HG02938 (cell line): ENCODE measurements around the gene RRP1.
"Not testable (repeated sequence)": the region's sequence is repeated elsewhere in the genome, so short reads cannot be mapped to it uniquely, and the experiment has no call there.

ENCODE experiments used
- ATAC-seq: cut with Tn5 transposase; IDR thresholded peaks from one replicate; pipeline ENCODE4 v1.9.1; 2021; ENCODE audit warnings: mild to moderate bottlenecking, moderate library complexity; ENCODE audit not compliant: unreplicated experiment

The RRP1 gene

DNA sequence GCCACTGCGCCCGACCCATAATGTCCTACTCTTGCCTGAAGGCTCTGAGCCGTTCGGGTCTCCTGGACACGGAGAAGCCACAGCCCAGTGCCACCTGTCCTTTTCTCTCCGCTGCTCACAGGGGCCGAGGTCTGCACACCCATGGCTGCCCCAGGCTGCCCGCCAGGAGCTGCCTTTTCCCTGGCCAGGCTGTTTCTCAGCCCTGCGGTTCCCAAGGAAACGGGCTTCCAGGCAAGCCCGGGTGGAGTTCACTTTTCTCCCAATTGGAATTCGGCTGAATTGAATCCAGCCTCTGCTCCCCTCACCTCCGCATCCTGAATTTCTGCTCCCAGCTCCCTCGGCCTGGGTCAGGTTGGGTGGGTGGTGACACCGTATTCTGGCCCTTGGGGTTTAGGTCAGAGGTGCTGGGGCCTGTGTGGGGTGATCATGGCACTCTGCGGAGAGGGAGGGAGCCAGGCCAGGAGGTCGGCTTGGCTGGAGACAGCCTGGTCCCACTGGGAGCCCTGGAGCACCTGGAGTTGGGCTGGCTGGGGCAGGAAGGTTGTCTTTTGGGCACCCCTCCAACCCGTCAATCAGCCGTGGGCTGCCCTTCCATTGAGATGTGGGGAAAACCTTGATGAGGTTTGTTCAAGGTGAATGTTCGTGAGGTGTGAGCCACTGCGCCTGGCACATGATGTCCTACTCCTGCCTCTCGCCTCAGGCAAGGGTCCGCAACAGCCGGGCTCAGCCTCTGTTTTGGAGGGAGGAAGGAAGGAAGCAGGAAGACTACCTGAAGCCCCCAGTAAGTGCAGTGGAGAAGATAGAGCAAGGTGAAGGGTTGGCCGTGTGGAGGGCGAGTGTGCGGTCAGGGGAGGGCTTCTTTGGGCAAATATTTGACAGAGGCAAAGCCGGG, 25.1 kb downstream of the RRP1 start:
- ATAC-seq = no peak

DNA sequence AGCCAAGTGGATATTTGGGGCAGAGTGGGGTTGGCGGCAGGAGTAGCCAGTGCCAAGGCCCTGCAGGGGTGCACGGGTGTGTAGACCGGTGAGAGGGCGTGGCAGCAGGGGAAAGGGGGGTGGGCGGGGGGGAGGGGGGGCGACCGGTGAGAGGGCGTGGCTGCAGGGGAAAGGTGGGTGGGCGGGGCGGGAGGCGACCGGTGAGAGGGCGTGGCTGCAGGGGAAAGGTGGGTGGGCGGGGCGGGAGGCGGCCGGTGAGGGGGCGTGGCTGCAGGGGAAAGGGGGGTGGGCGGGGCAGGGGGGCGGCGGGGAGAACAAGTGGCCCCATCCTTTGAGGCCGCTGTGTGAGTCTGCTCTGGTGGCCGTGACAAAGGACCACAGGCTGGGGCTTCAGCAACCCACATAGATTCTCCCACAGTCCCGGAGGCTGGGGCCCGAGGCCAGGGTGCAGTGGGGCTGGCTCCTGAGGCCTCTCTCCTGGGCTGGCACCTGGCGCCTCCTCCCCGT, 25.8 kb downstream of the RRP1 start:
- ATAC-seq = no peak

DNA sequence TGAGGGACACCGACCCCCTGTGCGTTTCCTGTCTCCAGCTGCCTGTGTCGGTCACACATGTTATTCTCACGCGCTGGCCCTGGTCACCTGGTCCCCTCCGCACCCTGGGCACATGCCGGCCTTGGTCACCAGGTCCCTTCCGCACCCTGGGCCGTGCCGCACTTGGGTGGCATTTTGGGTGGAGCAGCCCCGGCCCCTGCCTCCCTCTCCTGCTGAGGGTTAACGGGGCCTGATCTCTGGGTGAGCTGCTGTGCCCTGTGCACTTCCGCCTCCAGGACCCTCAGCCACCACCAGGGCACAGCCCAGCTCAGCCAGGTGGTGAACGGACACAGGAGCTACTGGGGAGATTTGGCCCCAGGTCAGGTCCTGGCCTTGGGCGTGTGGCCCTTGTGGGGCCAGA, 26.6 kb downstream of the RRP1 start:
- no peak for ATAC-seq

DNA sequence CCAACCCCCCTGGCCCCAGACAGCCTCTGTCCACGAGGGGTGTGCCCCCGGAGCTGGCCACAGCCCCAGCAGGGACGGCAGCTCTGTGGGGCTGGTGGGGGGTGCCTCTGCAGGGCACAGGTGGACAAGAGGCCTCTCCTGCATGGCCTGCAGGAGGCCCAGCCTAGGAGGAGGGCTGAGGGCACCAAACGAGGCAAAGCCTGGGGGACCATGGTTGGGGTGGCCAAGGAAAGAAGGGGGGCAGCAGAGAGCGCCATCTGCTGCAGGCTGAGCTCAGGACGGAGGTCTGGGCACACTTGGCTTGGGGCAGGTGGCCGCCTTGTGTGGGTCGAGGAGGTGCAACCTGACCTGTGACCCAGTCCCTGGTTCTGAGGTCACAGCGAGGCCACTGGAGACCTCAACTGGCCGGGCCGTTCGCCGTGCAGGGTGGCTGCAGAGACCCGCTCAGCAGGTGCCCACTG, 27.3 kb downstream of the RRP1 start:
- ATAC-seq = no peak

DNA sequence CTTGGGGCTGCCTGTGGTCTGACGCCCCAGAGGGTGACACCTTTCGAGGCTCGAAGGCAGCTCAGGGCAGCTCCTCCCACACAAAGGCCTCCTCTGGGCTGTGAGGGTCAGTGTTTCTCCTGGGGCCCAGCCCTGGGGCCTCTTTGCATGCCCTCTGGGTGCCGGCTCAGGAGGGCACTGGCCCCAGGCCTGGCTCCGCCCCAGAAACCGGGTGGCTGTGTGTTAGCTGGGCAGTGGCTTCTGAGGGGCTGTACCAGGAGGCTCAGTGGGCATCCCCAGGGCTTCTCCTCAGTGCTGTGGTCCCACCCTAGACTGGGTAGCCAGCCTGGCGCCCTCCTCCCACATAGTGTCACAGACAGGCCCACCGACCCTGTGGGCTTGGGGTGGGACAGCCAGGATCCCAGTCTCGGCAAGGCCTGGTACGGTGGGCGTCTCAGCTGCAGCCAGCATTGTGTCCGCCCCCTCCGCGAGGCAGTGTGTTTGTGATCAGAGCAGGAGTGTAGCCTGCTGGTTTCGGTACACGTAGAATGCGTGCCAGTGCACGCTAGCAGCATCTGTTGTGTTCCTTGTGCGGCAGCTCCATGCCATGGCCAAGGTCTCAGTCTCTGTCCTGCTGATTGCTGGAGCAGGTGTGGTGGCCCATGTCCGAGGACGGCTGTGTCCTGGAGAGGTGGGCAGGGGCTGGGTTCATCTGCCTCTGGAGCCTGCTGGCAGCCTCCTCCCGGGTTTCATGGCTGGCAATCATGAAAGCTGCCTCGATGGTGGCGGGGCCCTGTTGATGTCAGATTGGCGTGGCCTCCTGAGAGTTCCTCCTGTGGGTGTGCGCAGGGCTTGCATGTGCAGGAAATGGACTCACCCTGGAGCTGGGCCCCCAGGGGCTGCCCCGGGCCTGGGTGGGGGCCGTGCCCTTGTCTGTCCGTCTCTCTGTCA, 28.0 kb downstream of the RRP1 start:
- ATAC-seq = no peak

DNA sequence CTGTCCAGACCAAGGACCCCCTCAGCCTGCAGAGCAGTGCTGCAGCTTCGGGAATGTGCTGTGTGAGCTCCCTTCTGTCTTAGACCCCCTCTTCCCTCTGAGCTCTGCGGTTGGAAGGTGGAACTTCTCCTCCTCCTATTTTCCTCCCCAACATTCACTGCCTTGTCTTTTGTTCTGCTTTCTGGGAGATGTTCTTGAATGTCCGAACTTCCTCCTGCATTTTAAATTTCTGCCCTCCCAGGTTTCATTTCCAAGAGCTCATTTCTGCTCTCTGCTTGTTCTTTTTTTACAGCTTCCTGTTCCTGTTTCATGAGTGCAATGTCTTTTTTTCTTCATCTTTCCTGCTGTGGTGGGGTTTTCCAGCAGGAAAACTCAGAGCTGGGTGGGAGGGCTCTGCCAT, 29.3 kb downstream of the RRP1 start:
- ATAC-seq = no peak

DNA sequence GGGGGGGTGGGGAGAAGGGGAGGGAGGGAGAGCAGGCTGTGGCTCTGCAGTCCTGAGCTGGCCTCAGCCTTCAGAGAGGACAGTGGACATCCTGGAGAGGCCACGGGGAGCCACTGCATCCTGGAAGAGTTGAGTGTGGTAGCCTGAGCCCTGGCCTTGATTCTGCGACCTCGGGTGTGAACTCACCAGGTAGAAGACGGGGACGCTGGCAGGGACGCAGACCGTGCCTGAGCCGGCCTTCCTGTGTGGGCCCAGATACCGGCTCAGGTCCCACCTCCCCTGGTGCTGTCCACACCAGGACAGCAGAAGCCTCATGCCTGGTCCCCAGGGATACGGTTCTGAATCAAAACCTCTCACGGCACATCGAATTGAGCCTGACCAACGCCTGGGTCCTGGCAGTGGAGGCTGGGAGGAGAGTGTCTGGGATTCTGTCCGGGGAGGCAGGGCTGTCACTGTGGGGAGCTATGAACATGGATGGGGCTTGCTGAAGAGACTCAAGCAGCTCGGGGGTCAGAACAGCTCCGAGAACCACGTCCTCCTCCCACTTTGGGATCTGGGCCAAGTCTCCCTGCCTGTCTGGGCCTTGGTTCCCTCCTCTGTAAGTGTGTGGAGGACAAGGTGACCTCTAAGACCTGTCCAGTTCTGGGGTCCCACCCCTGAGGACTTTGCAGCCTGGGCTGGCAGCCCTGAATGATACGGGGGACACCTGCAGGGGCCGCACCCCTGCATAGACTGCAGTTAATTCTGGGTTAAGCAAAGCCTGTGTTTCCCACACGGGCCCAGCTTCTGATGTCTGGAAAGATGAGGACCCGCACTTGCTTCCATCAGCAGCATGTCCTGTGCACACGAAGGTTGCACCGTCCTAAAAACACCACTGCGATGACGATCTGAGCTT, 30.4 kb downstream of the RRP1 start:
- ATAC-seq = no peak

DNA sequence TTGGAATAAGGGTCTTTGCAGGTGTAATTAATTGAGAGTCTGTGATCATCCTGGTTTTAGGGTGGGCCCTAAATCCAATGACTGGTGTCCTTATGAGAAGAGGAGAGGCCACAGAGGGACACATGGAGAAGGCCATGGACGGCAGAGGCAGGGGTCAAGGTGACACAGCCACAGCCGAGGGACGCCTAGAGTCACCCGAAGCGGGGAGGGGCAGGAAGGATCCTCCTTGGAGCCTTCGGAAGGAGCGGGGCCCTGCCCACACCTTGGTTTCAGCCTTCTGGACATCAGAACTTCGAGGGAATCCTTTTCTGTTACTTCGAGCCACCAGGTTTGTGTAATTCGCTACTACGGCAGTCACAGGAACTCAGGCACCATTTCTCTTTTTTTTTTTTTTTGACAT, 31.1 kb downstream of the RRP1 start:
- no peak for ATAC-seq

DNA sequence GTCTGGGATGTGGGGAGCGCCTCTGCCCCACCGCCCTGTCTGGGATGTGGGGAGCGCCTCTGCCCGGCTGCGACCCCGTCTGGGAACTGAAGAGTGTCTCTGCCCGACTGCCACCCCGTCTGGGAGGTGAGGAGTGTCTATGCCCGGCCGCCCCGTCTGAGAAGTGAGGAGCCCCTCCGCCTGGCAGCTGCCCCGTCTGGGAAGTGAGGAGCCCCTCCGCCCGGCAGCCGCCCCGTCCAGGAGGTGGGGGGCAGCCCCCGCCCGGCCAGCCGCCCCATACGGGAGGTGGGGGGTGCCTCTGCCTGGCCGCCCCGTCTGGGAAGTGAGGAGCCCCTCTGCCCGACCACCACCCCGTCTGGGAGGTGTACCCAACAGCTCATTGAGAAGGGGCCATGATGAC, 32.8 kb downstream of the RRP1 start:
- not testable (repeated sequence) for ATAC-seq

DNA sequence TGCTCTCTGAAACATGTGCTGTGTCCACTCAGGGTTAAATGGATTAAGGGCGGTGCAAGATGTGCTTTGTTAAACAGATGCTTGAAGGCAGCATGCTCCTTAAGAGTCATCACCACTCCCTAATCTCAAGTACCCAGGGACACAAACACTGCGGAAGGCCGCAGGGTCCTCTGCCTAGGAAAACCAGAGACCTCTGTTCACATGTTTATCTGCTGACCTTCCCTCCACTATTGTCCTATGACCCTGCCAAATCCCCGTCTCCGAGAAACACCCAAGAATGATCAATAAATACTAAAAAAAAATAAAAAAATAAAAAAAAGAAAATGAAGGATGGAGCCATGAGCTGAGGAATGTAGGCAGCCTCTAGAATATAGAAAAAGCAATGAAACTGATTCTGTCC, 33.4 kb downstream of the RRP1 start:
- not testable (repeated sequence) for ATAC-seq

DNA sequence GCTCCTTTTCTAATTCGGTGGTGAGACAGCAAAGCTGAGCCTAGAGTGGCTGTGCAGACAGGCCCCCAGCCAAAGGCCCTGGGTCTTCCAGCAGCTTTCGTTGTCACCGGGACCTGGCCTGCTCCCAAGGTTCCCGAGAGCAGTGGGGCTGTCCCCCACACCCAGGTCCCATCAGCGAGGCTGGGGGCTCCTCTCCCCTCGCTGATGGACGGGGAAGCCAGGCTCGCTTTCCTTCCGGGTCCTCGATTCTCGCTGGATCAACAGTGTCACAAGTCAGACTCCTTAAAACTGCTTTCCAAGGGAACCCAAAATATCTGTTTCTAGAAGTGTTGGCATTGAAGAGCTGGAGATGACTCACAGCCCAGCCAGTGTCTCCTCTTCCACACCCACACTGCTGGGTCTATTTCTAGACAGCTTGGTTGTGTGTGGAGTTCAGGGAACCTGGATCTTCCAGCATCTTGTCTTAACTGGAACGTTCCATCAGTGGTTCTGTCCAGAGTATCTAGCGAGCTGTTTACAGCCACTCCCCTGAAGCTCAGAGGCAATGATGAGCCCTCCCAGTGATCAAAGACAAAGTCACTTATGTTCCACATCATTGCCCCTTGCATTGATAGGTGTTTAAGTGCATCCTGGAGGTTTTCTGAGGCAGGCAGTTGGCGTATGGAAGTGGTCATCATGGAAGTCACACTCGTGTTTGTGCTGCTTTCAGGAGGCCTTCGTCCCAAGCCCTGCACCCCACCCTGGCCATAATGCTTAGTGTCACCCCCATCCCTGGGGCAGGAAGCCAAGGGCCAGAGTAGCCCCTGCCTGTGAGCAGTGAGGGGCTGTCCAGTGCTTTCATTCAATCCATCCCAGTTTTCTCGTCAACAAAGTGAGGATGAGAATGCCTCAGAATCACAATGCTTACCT, 35.2 kb downstream of the RRP1 start:
- no peak for ATAC-seq

DNA sequence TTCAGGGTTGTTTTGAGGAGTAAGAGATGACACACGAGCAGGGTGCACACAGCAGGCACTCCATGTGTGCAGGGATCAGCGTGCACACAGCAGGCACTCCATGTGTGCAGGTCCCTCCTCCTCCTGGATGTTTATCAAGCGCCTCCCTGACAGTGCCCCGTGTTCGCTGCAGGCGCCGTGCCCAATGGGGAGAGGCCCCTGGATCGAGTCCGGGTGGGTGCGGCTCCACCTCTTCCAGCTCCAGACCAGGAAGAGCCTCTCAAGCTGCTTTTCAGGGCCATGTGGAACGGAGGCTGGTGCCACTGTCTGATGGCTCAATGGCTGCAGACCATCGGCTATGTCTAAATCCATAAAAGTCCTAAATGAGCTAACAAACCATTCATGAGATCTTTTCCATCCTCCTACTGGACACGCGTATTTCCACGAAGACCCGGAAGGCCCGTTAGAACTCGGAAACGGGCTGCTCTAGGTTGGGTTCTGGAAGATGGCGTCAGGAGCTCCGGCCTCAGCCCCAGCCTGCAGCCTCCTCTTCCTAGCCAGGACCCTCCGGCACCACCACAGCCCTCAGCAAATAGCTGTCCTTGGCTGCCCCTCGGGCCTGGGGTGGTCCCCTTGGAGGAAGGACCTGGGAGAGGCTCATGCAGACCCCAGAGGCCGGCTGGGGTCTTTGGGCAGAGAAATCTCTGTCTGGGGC, 36.0 kb downstream of the RRP1 start:
- ATAC-seq = no peak

DNA sequence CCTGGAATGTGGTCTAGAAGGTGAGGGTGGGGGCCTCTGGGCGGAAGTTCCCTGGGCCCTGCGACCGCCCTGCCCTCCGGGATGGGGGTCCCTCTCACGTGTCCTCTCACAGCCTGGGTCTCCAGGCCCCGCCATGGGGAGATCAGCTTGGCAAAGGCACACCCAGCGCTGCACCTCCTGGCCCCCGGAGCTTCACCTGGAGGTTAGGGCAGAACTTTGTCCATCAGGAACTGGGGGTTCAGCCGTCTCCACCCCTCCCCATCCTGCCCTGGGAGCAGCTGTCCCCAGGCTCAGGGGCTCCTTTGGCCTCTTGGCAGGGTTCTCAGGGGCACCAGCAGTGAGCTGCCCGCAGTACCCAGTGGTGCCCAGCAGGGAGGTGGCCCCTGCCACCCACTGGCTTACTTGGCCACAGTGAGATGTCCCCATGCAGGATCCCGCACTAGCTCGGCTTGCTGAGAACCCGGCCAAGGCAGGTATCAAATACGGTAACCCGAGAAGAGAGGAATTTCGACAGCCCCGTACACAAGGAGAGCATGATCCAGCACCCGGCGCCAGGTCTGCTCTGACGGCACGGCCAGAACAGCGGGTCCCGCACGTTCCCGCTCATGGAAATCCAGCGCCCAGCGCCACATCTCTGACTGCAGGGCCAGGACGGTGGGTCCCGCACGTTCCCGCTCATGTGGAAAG, 36.7 kb downstream of the RRP1 start:
- ATAC-seq = no peak

DNA sequence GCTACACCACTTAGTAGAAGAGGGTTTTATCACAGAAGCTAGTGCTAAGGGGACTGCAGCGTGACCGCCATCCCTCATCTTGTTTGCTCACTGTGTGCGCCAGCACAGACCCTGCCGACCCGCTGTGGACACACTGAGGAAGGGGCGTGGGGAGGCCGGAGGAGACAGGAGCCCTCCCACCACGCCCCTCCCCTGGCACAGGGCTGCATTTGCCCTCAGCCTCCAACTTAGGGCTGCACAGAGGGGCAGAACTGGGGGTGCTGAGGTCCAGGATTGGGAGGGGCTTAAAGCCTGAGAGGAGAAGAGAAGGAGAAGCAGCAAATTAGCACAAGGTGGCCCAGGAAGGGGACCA, 37.2 kb downstream of the RRP1 start:
- ATAC-seq = no peak

DNA sequence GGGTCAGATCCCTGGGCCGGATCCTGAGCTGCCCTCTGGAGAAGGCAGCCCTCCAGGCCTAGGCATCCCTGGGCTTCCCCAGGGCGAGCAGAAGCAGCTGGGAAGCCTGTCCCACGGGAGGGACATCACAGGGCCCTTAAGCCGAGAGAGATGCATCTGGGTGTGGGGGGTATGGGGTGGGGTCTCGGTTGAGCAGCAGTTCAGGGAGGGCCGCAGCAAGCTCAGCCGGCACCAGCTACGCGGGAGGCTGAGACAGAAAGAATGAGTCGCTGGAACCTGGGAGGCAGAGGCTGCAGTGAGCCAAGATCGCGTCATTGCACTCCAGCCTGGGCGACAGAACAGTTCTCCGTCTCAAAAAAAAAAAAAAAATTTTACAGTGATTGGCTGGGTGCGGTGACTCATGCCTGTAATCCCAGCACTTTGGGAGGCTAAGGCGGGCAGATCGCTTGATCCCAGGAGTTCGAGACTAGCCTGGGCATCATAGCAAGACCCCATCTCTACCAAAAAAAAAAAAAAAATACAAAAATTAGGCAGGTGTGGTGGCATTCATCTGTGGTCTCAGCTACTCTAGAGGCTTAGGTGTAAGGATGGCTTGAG, 37.7 kb downstream of the RRP1 start:
- no peak for ATAC-seq

DNA sequence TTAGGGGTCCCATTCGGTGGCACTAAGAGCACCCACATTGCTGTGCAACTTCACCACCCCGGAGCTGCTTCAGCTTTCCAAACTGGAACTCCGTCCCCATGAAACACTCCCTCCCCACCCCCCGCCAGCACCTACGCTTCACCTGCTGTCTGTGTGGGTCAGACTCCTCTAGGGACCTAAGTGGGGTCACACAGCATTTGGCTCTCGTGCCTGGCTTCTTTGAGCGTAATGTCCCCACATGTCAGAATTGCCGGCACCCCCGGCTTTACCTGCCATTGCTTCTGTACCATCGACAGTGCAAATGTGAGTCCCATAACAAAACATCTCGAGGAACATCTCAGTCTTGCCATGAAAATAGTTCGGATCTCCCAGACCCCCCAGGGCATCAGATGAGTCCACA, 39.8 kb downstream of the RRP1 start:
- no peak for ATAC-seq

DNA sequence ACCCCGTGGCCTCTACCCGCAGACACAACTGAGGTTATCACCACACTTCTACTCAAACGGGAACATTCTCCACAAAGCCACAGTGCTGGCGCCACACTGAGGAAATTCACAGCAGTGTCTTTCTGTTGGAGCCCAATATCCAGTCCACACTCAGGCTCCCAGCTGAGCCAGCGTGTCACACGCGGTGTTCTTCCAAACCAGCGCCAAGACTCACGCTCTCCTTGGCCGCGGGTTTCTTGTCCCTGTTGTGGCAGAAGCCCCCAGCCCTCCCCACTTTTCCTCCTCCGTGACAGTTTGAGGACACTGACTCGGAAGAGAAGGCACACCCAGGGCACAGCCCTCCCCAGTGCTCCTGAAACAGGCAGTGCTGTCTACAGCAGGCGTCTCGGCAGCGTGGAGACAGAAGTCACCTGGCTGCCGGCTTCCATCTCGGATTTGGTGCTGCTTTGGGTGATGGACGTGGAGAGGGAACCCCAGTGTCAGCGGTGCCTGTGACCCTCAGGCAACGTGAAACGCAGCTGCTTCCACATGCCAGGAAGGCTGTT, 40.3 kb downstream of the RRP1 start:
- ATAC-seq = no peak

DNA sequence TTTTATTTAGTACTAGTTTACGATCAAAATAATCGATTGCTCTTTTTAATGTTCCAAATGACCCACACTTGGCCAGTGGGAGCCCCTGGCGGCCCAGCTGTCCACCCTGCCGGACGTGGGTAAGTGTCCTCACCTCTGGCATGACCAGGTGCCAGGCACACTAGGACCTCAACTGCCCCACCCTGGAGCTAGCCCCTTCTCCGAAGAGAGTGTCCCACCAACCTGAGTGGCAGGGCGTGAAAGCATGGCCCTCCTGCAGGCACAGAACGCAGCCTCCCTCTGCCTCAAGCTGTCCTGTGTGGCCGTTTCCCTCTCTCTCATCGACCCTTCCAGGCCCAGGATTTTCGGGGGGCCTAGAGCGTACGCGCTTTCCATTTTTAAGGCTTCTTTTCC, 42.8 kb downstream of the RRP1 start:
- no peak for ATAC-seq
